NCI-H146 (cell line): ENCODE data around the gene TRIM28.
"Not testable (repeated sequence)": the region's sequence is repeated elsewhere in the genome, so short reads cannot be mapped to it uniquely, and the experiment has no call there.

Source experiments
- DNase-seq: peaks from one replicate; lab custom pipeline; 2025; lab: John Stamatoyannopoulos, UW

The TRIM28 gene

GRCh38 chr19:58561373-58562121, 17.7 kb downstream of the TRIM28 start:
- no peak for DNase-seq

- DNase-seq: no peak
These were observed 18.5 kb downstream of the TRIM28 start for GRCh38 chr19:58562122-58563033.

- DNase-seq: no peak
These were observed 19.2 kb downstream of the TRIM28 start for GRCh38 chr19:58563034-58563573.

- no peak for DNase-seq
These were observed 20.0 kb downstream of the TRIM28 start for GRCh38 chr19:58563823-58564222.

- no peak for DNase-seq
These were observed 23.1 kb downstream of the TRIM28 start for GRCh38 chr19:58566989-58567388.

GRCh38 chr19:58568453-58569130, 24.7 kb downstream of the TRIM28 start:
- no peak for DNase-seq

GRCh38 chr19:58569191-58569942, 25.5 kb downstream of the TRIM28 start:
- no peak for DNase-seq

- no peak for DNase-seq
These were observed 26.2 kb downstream of the TRIM28 start for GRCh38 chr19:58569943-58570670.

- no peak for DNase-seq
These were observed 27.1 kb downstream of the TRIM28 start for GRCh38 chr19:58570770-58571574.

- DNase-seq: no peak
These were observed 27.7 kb downstream of the TRIM28 start for GRCh38 chr19:58571575-58571947.

GRCh38 chr19:58572026-58572817, 28.4 kb downstream of the TRIM28 start:
- no peak for DNase-seq

- DNase-seq: no peak
These were observed 29.2 kb downstream of the TRIM28 start, which contains the start of gene MZF1 for GRCh38 chr19:58572818-58573657. TSS of gene MZF1 (minus strand) at chr19:58573335. CDS start at chr19:58571389, 1,946 bp downstream.

- DNase-seq: no peak
These were observed 29.8 kb downstream of the TRIM28 start for GRCh38 chr19:58573658-58574164.

- DNase-seq: no peak
These were observed 31.5 kb downstream of the TRIM28 start for GRCh38 chr19:58575183-58576041.

- DNase-seq: not testable (repeated sequence)
These were observed 33.7 kb downstream of the TRIM28 start for GRCh38 chr19:58577581-58577980.

- DNase-seq: no peak
These were observed 34.4 kb downstream of the TRIM28 start for GRCh38 chr19:58578012-58578925.
